H1 (cell line): ENCODE results near the gene CCDC24. TPM values are rescaled to one million over a fixed set of nuclear protein-coding genes. Genes with fewer than 3 reads are reported as not detected.

ENCODE experiments used
- BRCA1 ChIP-seq: IDR thresholded peaks from 2 replicates; pipeline ENCODE4 v1.6.1; 2012; ENCODE audit warnings: low read depth, low read length, improper control_type of control experiment
- CBX5 ChIP-seq: fragments of 300-800, 300-1000 bp; sonication (generic); IDR thresholded peaks from 2 replicates; pipeline ENCODE4 v1.7.1; 2016; ENCODE audit warnings: antibody characterized with exemption, low read length, low read depth
- CBX8 ChIP-seq: fragments of 300-800, 300-1000 bp; sonication (generic); IDR thresholded peaks from 2 replicates; pipeline ENCODE4 v1.7.1; 2016; ENCODE audit warnings: low read depth, low read length, borderline replicate concordance
- CHD2 ChIP-seq: IDR thresholded peaks from 2 replicates; pipeline ENCODE4 v1.6.1; 2012; ENCODE audit warnings: low read length, improper control_type of control experiment
- CTBP2 ChIP-seq: IDR thresholded peaks from 2 replicates; pipeline ENCODE4 v1.7.0; 2011; ENCODE audit warnings: borderline replicate concordance, mild to moderate bottlenecking, moderate library complexity, mixed read lengths, low read length; ENCODE audit not compliant: insufficient read depth, insufficient read length
- E2F6 ChIP-seq: IDR thresholded peaks from 2 replicates; pipeline ENCODE4 v1.6.1; 2012; ENCODE audit warnings: inconsistent platforms
- GTF2F1 ChIP-seq: IDR thresholded peaks from 2 replicates; pipeline ENCODE4 v1.6.1; 2012; ENCODE audit warnings: low read depth, low read length, improper control_type of control experiment, borderline replicate concordance
- JUND ChIP-seq: IDR thresholded peaks from 2 replicates; pipeline ENCODE4 v1.6.1; 2011; ENCODE audit warnings: mild to moderate bottlenecking, improper control_type of control experiment, low read length
- MAFK ChIP-seq: IDR thresholded peaks from 2 replicates; pipeline ENCODE4 v1.6.1; 2012; ENCODE audit warnings: low read depth, mild to moderate bottlenecking, improper control_type of control experiment, low read length
- NRF1 ChIP-seq: IDR thresholded peaks from 2 replicates; pipeline ENCODE4 v1.6.1; 2011; ENCODE audit warnings: mild to moderate bottlenecking, low read depth, low read length, improper control_type of control experiment
- RAD21 ChIP-seq, 2 experiments: IDR thresholded peaks in 1 of 2; conservative IDR thresholded peaks in 1 of 2; 2 replicates each; pipeline ENCODE4 v1.6.1; 2011; ENCODE audit warnings: low read depth in 2 of 2, low read length in 2 of 2, improper control_type of control experiment in 1 of 2, inconsistent platforms in 1 of 2, mild to moderate bottlenecking in 1 of 2, moderate library complexity in 1 of 2
- RXRA ChIP-seq: IDR thresholded peaks from 2 replicates; pipeline ENCODE4 v1.6.1; 2011; ENCODE audit warnings: low read depth, mild to moderate bottlenecking, low read length, moderate library complexity; ENCODE audit not compliant: insufficient read depth
- SAP30 ChIP-seq: fragments of 300-600 bp; sonication (generic); IDR thresholded peaks from 2 replicates; pipeline ENCODE4 v1.7.1; 2012; ENCODE audit warnings: low read length, moderate library complexity, mild to moderate bottlenecking, inconsistent platforms; ENCODE audit not compliant: insufficient read depth, insufficient replicate concordance
- SIRT6 ChIP-seq: IDR thresholded peaks from one replicate; pipeline ENCODE4 v1.7.1; 2012; ENCODE audit warnings: low read length, inconsistent platforms
- SP2 ChIP-seq: IDR thresholded peaks from 2 replicates; pipeline ENCODE4 v1.6.1; 2012; ENCODE audit warnings: mild to moderate bottlenecking, low read length, inconsistent platforms
- TAF7 ChIP-seq: optimal IDR thresholded peaks from 2 replicates; pipeline ENCODE3; 2011; ENCODE audit warnings: low read depth, mild to moderate bottlenecking, inconsistent platforms, low read length, moderate library complexity, borderline replicate concordance
- TBP ChIP-seq: IDR thresholded peaks from 2 replicates; pipeline ENCODE4 v1.6.1; 2011; ENCODE audit warnings: low read depth, low read length, improper control_type of control experiment
- TEAD4 ChIP-seq: IDR thresholded peaks from 2 replicates; pipeline ENCODE4 v1.6.1; 2012; ENCODE audit warnings: low read depth, low read length, inconsistent platforms, mixed read lengths
- USF2 ChIP-seq: IDR thresholded peaks from 2 replicates; pipeline ENCODE4 v1.6.1; 2011; ENCODE audit warnings: low read length, improper control_type of control experiment
- ZNF274 ChIP-seq: IDR thresholded peaks from 2 replicates; pipeline ENCODE4 v1.7.0; 2012; ENCODE audit warnings: low read length, borderline replicate concordance; ENCODE audit errors: extremely low read depth
- polyA plus RNA-seq, 7 experiments: library from polyadenylated mRNA; depleted of rRNA in 3 of 7; stranded (reverse) in 5 of 7; unstranded in 2 of 7; fragments of >200 nt in 5 of 7; fragments of 200-250 nt in 2 of 7; gene quantifications; 1 replicate in 5 of 7; 2 replicates in 1 of 7; 4 replicates in 1 of 7; pipeline versions ENCODE4 v1.2.1 to v1.2.3, GENCODE V29; 2011 to 2013; ENCODE audit warnings: missing spikeins in 2 of 7, mixed read lengths in 2 of 7
- total RNA-seq: library from RNA; stranded (reverse); fragmentation: NEBNext Ultra II Directional; extraction: Animal tissue kit (Norgen Biotek cat#: 25700); gene quantifications from 2 replicates; pipeline ENCODE4 v1.2.1, GENCODE V29; 2021

Gene CCDC24
- total and polyA plus RNA-seq, 2 of the 8 experiments (the other 6 are each of a cell fraction or from before 2014, with no cell fraction given): 11.2 to 11.4 TPM

GRCh38 chr1:43974443-43975248, 16.8 kb upstream of the CCDC24 start, which contains the start of gene ATP6V0B (continued):
- TF ChIP-seq BRCA1 (no peak), RAD21 (IDR thresholded peaks at IDR 0.05 in 1 of 2, conservative IDR thresholded peaks at IDR 0.05 in 1 of 2; ENCODE audit: low read depth in 2 of 2, low read length in 2 of 2) (no peak), MAFK (no peak), JUND (no peak), CBX5 (no peak), TEAD4 (no peak), RXRA (no peak), TBP (no peak; the same call in 1 of the 2 replicates), NRF1 (no peak), SIRT6 (no peak), TAF7 (no peak), USF2 (peak; percentile 99), ZNF274 (no peak), CBX8 (no peak), SAP30 (no peak), SP2 (no peak), E2F6 (peak; percentile 87), GTF2F1 (no peak), CHD2 (no peak), CTBP2 (no peak)
